ENCODE measurements around the gene SECTM1. TPM values are rescaled to one million over a fixed set of nuclear protein-coding genes. Genes with fewer than 3 reads are reported as not detected.
"Not testable (repeated sequence)": the region's sequence is repeated elsewhere in the genome, so short reads cannot be mapped to it uniquely, and the experiment has no call there.

The SECTM1 gene
- total RNA-seq, 2 donors from 2014 or later, result 3.1 to 7.7 TPM

DNA sequence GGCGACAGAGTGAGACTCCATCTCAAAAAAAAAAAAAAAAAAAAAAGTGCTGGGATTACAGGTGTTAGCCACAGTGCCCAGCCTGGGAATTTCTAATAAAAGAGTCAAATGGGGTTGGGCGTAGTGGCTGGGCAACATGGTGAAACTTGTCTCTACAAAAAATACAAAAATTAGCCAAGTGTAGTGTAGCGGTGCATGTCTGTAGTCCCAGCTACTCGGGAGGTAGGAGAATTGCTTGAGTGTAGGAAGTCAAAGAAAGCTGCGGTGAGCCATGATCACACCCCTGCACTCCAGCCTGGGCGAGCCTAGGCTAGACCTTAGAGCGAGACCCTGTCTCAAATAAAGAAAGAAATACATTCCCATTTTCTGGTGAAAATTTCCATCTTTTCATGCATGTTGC is 35.6 kb upstream of the SECTM1 start:
- Histone ChIP-seq H3K4me1 (peaks cover 0 to 27% of the 10 kb centered on the region in 2 donors), H3K27me3 (peaks cover 0 to 17% of the 10 kb centered on the region in 2 donors), H3K9me3 (no peaks in the 10 kb centered on the region), H3K4me3 (no peak overlapping the region), H3K36me3 (no peaks in the 10 kb centered on the region), H3K27ac (no peak overlapping the region)
- no peak for TF ChIP-seq CTCF (IDR thresholded peaks at IDR 0.05)
- no peak for DNase-seq (ENCODE audit: low spot score)

DNA sequence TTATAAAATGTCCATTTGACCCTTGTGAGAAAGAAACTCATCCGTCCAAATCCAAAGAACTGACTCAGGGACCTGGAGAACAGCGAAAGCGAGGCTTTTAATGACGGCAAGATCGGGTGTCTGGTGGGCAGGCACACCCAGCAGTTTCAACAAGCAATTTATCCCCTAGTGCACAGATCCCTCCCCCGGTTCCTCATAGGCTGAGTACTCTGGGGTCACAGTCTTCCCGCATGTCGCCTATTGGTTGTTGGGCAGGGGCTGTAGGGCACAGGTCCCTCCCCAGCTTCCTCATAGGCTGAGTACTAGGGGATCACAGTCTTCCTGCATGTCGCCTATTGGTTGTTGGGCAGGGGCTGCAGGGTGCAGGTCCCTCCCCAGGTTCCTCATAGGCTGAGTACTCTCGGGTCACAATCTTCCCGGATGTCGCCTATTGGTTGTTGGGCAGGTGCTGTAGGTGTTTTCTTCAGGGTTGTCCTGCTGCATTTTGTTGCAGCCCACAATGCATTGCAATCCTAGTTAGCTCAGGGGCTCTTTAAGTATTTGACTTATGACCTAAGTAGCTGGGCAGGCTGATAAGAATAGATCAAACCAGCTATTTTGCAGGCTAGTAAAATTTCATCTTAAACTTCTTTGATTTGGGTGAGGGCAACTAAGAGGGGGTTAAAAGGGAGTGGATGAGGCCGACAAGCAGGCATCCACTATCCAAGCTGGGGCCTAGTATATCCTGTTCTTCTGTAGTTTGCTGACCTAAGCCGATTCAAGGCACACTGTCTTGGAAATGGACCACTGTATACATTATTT is 34.4 kb upstream of the SECTM1 start:
- H3K27me3 ChIP-seq, result peaks cover 0 to 17% of the 10 kb centered on the region in 2 donors

GRCh38 chr17:82366749-82367148 is 33.2 kb upstream of the SECTM1 start:
- H3K36me3 ChIP-seq, result no peaks in the 10 kb centered on the region
- H3K4me3 ChIP-seq, result no peak overlapping the region
- H3K27ac ChIP-seq, result no peak overlapping the region
- peaks cover 0 to 15% of the 10 kb centered on the region in 2 donors for H3K4me1 ChIP-seq
- H3K27me3 ChIP-seq, result peaks cover 0 to 10% of the 10 kb centered on the region in 2 donors
- no peak for DNase-seq (ENCODE audit: low spot score)
- H3K9me3 ChIP-seq, result no peaks in the 10 kb centered on the region
- no peak for TF ChIP-seq CTCF (IDR thresholded peaks at IDR 0.05)

More for the DNA sequence above, 34.4 kb upstream of the SECTM1 start:
- DNase-seq (ENCODE audit: low spot score), result no peak
- H3K36me3 ChIP-seq, result no peaks in the 10 kb centered on the region
- TF ChIP-seq CTCF (IDR thresholded peaks at IDR 0.05), result no peak
- peaks cover 0 to 27% of the 10 kb centered on the region in 2 donors for H3K4me1 ChIP-seq
- no peak overlapping the region for H3K4me3 ChIP-seq
- H3K27ac ChIP-seq, result no peak overlapping the region
- H3K9me3 ChIP-seq, result no peaks in the 10 kb centered on the region

DNA sequence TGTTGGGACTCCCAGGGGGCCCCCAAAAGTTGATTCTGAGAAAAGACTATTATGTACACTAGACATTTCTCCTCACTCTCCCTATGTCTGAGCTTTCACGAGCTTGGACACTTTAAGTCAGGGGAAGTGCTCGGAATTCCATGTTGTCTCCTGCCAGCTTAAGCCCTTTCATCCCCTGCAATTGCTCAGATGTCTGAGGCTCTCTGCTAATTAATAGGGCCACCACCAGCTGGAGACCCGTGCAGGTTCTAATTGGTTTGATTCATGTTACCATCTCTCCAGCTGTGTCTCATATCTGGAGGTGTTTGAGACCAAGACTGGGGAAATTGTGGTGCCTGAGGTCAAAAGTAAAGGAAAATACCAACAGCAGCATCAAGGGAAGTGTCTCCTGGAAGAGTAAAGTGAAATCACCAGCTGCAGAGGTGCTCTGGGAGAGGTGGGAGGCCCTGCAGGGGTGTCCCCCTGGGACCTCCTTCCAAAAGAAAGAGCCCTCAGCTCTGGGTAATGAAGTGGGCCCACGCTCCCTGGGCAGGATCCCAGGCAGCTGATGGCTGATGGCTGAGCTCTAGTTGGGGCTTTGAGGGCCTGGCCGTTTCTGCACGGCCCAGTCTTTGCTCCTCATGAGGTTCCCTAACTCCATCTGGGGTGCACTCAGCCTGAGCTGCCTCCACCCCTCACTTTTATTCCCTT is 32.2 kb upstream of the SECTM1 start:
- Histone ChIP-seq H3K36me3 (no peaks in the 10 kb centered on the region), H3K4me3 (no peak overlapping the region), H3K4me1 (peaks cover 0 to 5% of the 10 kb centered on the region in 2 donors), H3K27ac (no peak overlapping the region), H3K27me3 (no peaks in the 10 kb centered on the region), H3K9me3 (no peaks in the 10 kb centered on the region)
- no peak for DNase-seq (ENCODE audit: low spot score)
- TF ChIP-seq CTCF (IDR thresholded peaks at IDR 0.05), result no peak

DNA sequence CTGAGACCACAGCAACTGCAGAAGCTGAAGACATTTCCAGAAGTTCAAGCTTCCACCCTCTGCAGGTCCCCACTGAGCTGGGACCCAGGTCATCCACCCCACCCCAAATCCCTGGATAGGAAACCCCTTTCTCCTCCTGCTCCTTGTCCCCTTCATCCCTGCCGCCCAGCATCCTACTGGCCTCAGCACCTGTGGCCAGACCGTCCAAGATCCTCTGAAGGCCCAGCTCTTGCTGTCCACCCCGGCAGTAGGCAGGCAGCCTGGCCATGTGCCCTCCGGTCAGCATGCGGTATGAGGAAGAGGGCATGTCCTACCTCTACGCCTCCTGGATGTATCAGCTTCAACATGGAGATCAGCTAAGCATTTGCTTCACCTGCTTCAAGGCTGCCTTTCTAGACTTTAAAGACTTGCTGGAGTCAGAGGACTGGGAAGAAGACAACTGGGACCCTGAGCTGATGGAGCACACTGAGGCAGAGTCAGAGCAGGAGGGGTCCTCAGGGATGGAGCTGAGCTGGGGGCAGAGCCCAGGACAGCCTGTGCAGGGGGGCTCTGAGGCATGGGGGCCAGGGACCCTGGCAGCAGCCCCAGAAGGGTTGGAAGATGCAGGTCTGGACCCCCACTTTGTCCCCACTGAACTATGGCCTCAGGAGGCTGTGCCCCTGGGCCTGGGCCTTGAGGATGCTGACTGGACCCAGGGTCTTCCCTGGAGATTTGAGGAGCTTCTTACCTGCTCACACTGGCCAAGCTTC is 28.5 kb upstream of the SECTM1 start:
- no peak for DNase-seq (ENCODE audit: low spot score)
- no peaks in the 10 kb centered on the region for H3K4me1 ChIP-seq
- no peak overlapping the region for H3K27ac ChIP-seq
- no peak for TF ChIP-seq CTCF (IDR thresholded peaks at IDR 0.05)
- no peak overlapping the region for H3K4me3 ChIP-seq
- no peaks in the 10 kb centered on the region for H3K36me3 ChIP-seq
- no peaks in the 10 kb centered on the region for H3K9me3 ChIP-seq
- H3K27me3 ChIP-seq, result no peaks in the 10 kb centered on the region

GRCh38 chr17:82359451-82360074 is 26.0 kb upstream of the SECTM1 start:
- not testable (repeated sequence) for H3K36me3 ChIP-seq

More at GRCh38 chr17:82359451-82360074, 26.0 kb upstream of the SECTM1 start:
- DNase-seq (ENCODE audit: low spot score); H3K4me1 ChIP-seq; H3K4me3 ChIP-seq; H3K27me3 ChIP-seq; H3K27ac ChIP-seq; H3K9me3 ChIP-seq: not testable (repeated sequence)

All from right atrium auricular region (tissue), 2 donors.